GM21786 (cell line): Measurements from ENCODE around the gene CFP.
"Not testable (repeated sequence)": the region's sequence is repeated elsewhere in the genome, so short reads cannot be mapped to it uniquely, and the experiment has no call there.

Source experiments
- ATAC-seq: cut with Tn5 transposase; IDR thresholded peaks from one replicate; pipeline ENCODE4 v1.9.1; 2021; ENCODE audit not compliant: unreplicated experiment

CFP gene

GRCh38 chrX:47607091-47607490 is 22.6 kb downstream of the CFP start:
- ATAC-seq, result no peak

- ATAC-seq, result no peak
Measured at GRCh38 chrX:47605024-47605423, 24.7 kb downstream of the CFP start.

- ATAC-seq, result not testable (repeated sequence)
Measured at GRCh38 chrX:47603125-47603524, 26.6 kb downstream of the CFP start.

GRCh38 chrX:47597222-47597621 is 32.5 kb downstream of the CFP start:
- ATAC-seq, result no peak

- ATAC-seq, result no peak
Measured at GRCh38 chrX:47596256-47596655, 33.5 kb downstream of the CFP start.

GRCh38 chrX:47595716-47596251 is 33.9 kb downstream of the CFP start:
- ATAC-seq, result no peak

GRCh38 chrX:47593522-47593921 is 36.2 kb downstream of the CFP start:
- no peak for ATAC-seq

GRCh38 chrX:47590984-47591383 is 38.7 kb downstream of the CFP start:
- no peak for ATAC-seq

GRCh38 chrX:47587906-47588735 is 41.6 kb downstream of the CFP start:
- no peak for ATAC-seq

GRCh38 chrX:47587091-47587891 is 42.4 kb downstream of the CFP start:
- no peak for ATAC-seq

GRCh38 chrX:47586043-47586787 is 43.5 kb downstream of the CFP start:
- ATAC-seq, result no peak

GRCh38 chrX:47585273-47585672 is 44.5 kb downstream of the CFP start:
- no peak for ATAC-seq

- no peak for ATAC-seq
Measured at GRCh38 chrX:47584714-47585113, 45.0 kb downstream of the CFP start.

- no peak for ATAC-seq
Measured at GRCh38 chrX:47583240-47583861, 46.4 kb downstream of the CFP start.

- ATAC-seq, result peak; percentile 92
Measured at GRCh38 chrX:47581731-47582647, 47.7 kb downstream of the CFP start, which contains the start of gene TIMP1. TIMP1 (plus strand) TSS chrX:47582436; CDS start chrX:47583416, 980 bp downstream.

- ATAC-seq, result no peak
Measured at GRCh38 chrX:47579537-47579936, 50.2 kb downstream of the CFP start.

- ATAC-seq, result no peak
Measured at GRCh38 chrX:47578692-47579091, 51.0 kb downstream of the CFP start.

- no peak for ATAC-seq
Measured at GRCh38 chrX:47577901-47578300, 51.8 kb downstream of the CFP start.

- ATAC-seq, result no peak
Measured at GRCh38 chrX:47577424-47577823, 52.3 kb downstream of the CFP start.
